Osteoblast (primary cell): ENCODE measurements around the gene MRPL21. TPM values are rescaled to one million over a fixed set of nuclear protein-coding genes. Genes with fewer than 3 reads are reported as not detected.

Experiments used
- DNase-seq: peaks from one replicate; pipeline ENCODE4 v3.0.0; 2011; ENCODE audit warnings: low spot score, mixed read lengths; ENCODE audit not compliant: insufficient read length; ENCODE audit errors: missing footprints
- H2AFZ ChIP-seq: 2 replicates; pipeline ENCODE4 v1.6.0; 2011; ENCODE audit warnings: mild to moderate bottlenecking, low read length
- H3K27ac ChIP-seq: 2 replicates; pipeline ENCODE4 v1.5.1; 2011; ENCODE audit warnings: mild to moderate bottlenecking, low read depth, low read length, moderate library complexity
- H3K27me3 ChIP-seq: 2 replicates; pipeline ENCODE4 v1.6.0; 2012; ENCODE audit warnings: mild to moderate bottlenecking, control low read depth, inconsistent platforms, low read length, moderate library complexity; ENCODE audit not compliant: insufficient read depth
- H3K36me3 ChIP-seq: 2 replicates; pipeline ENCODE4 v1.5.1; 2011; ENCODE audit warnings: mild to moderate bottlenecking, low read length, control low read depth, moderate library complexity; ENCODE audit not compliant: insufficient read depth
- H3K4me1 ChIP-seq: 2 replicates; pipeline ENCODE4 v1.5.1; 2011; ENCODE audit warnings: mild to moderate bottlenecking, low read length, control low read depth, moderate library complexity; ENCODE audit not compliant: insufficient read depth
- H3K4me2 ChIP-seq: 2 replicates; pipeline ENCODE4 v1.6.0; 2011; ENCODE audit warnings: mild to moderate bottlenecking, low read length; ENCODE audit not compliant: insufficient read depth
- H3K4me3 ChIP-seq: fragments of 200-600 bp; sonication (generic); 3 replicates; pipeline ENCODE4 v1.5.1; 2012; ENCODE audit warnings: mild to moderate bottlenecking, low read length, inconsistent platforms; ENCODE audit not compliant: insufficient read depth
- H3K79me2 ChIP-seq: 2 replicates; pipeline ENCODE4 v1.6.0; 2012; ENCODE audit warnings: mild to moderate bottlenecking, low read length, control low read depth, inconsistent platforms; ENCODE audit not compliant: insufficient read depth
- H3K9me3 ChIP-seq: 2 replicates; pipeline ENCODE4 v1.5.1; 2011; ENCODE audit warnings: low read depth, low read length, control low read depth
- H4K20me1 ChIP-seq: 2 replicates; pipeline ENCODE4 v1.6.0; 2012; ENCODE audit warnings: mild to moderate bottlenecking, low read length, control low read depth; ENCODE audit not compliant: insufficient read depth
- CTCF ChIP-seq: IDR thresholded peaks from 2 replicates; pipeline ENCODE4 v1.5.1; 2011; ENCODE audit warnings: mild to moderate bottlenecking, low read depth, low read length, moderate library complexity; ENCODE audit errors: extremely low read depth
- total RNA-seq: library from RNA; depleted of rRNA; stranded (reverse); fragments of >200 nt; gene quantifications from 2 replicates; pipeline ENCODE4 v1.2.3, GENCODE V29; 2012

The MRPL21 gene
- total RNA-seq, 1 donor, result 51.0 TPM

GRCh38 chr11:68939583-68940555, 36.2 kb upstream of the MRPL21 start:
- Histone ChIP-seq H3K4me2 (no peak overlapping the region), H3K27ac (no peak overlapping the region), H3K27me3 (no peaks in the 10 kb centered on the region), H3K9me3 (no peaks in the 10 kb centered on the region), H3K4me3 (no peak overlapping the region), H4K20me1 (no peaks in the 10 kb centered on the region), H3K36me3 (peaks cover 33% of the 10 kb centered on the region), H3K79me2 (no peaks in the 10 kb centered on the region), H3K4me1 (peaks cover 8% of the 10 kb centered on the region), H2AFZ (no peak overlapping the region)
- TF ChIP-seq CTCF, result no peak
- peak; percentile 81 for DNase-seq

- H3K36me3 ChIP-seq, result peaks cover 40% of the 10 kb centered on the region
- TF ChIP-seq CTCF, result no peak
- no peaks in the 10 kb centered on the region for H3K9me3 ChIP-seq
- H3K4me2 ChIP-seq, result no peak overlapping the region
- no peaks in the 10 kb centered on the region for H3K79me2 ChIP-seq
- no peak overlapping the region for H3K4me3 ChIP-seq
- H3K4me1 ChIP-seq, result peaks cover 8% of the 10 kb centered on the region
- no peak overlapping the region for H2AFZ ChIP-seq
- H3K27ac ChIP-seq, result no peak overlapping the region
- H4K20me1 ChIP-seq, result no peaks in the 10 kb centered on the region
- H3K27me3 ChIP-seq, result no peaks in the 10 kb centered on the region
- DNase-seq, result peak; percentile 92
Measured at GRCh38 chr11:68938816-68939582, 35.4 kb upstream of the MRPL21 start.

- Histone ChIP-seq H3K9me3 (no peaks in the 10 kb centered on the region), H3K36me3 (peaks cover 43% of the 10 kb centered on the region), H3K4me1 (peaks cover 5% of the 10 kb centered on the region), H4K20me1 (no peaks in the 10 kb centered on the region), H3K27ac (no peak overlapping the region), H2AFZ (no peak overlapping the region), H3K4me2 (no peak overlapping the region), H3K79me2 (no peaks in the 10 kb centered on the region), H3K27me3 (no peaks in the 10 kb centered on the region), H3K4me3 (no peak overlapping the region)
- TF ChIP-seq CTCF, result no peak
- no peak for DNase-seq
Measured at GRCh38 chr11:68938088-68938487, 34.5 kb upstream of the MRPL21 start.
